ENCODE results near the gene MACROD2. TPM values are rescaled to one million over a fixed set of nuclear protein-coding genes. Genes with fewer than 3 reads are reported as not detected.

Gene MACROD2
- total and polyA plus RNA-seq, 11 donors: 0.54 to 5.4 (median 2.4) TPM

DNA sequence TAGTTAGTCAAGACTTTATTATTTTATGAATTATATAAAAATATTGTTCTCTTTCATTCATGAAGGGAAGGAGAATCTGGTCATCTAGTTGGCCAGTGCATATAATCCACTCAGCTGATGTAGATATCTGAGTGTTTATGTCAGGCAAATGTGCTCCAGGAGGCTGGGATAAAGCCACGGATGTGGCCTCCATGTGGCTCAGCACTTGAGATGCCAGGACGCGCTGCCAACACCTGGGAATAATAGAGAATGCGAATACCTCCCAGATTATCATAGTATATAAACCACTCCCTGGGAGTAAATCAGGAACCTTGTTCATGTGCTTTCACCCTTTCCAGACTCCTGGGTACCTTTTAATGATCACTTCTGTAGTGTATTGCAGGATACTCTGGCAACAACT lies 1571.9 kb downstream of the MACROD2 start:
- Histone ChIP-seq H3K4me3 (no peak overlapping the region), H3K36me3 (no peaks in the 10 kb centered on the region)

DNA sequence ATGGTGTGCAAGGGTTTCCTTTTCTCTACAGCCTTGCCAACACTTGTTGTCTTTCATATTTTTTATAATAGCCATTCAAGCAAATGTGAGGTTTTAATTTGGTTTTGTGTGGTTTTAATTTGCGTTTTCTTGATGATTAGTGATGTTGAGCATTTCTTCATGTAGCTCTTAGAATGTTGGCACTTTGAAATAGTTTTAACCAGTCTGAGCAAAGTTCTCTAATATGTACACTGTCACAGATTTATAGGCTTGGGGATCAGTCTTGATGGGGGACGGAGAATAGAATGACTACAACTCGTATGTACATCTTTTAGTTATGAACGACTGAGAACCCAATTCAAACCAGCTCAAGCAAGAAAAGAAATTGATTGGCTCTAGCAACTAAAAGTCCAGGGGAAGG lies 1574.8 kb downstream of the MACROD2 start:
- Histone ChIP-seq H3K36me3 (no peaks in the 10 kb centered on the region), H3K27me3 (no peaks in the 10 kb centered on the region), H3K27ac (no peak overlapping the region), H3K4me1 (no peaks in the 10 kb centered on the region), H3K9me3 (no peaks in the 10 kb centered on the region), H3K4me3 (no peak overlapping the region)
- TF ChIP-seq POLR2A (IDR thresholded peaks at IDR 0.05): no peak
- TF ChIP-seq, protein P1, sequence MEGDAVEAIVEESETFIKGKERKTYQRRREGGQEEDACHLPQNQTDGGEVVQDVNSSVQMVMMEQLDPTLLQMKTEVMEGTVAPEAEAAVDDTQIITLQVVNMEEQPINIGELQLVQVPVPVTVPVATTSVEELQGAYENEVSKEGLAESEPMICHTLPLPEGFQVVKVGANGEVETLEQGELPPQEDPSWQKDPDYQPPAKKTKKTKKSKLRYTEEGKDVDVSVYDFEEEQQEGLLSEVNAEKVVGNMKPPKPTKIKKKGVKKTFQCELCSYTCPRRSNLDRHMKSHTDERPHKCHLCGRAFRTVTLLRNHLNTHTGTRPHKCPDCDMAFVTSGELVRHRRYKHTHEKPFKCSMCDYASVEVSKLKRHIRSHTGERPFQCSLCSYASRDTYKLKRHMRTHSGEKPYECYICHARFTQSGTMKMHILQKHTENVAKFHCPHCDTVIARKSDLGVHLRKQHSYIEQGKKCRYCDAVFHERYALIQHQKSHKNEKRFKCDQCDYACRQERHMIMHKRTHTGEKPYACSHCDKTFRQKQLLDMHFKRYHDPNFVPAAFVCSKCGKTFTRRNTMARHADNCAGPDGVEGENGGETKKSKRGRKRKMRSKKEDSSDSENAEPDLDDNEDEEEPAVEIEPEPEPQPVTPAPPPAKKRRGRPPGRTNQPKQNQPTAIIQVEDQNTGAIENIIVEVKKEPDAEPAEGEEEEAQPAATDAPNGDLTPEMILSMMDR (IDR thresholded peaks at IDR 0.05): no peak
- intact Hi-C loops (cut with DNase I): no loop called here
- 43 to 94% (median 93%) methylated on average over 4 of the region's 4 CpGs for WGBS, 4 donors
- DNase-seq: no peak
- ATAC-seq: no peak

More for the DNA sequence above, 1571.9 kb downstream of the MACROD2 start:
- no peaks in the 10 kb centered on the region for H3K9me3 ChIP-seq
- H3K4me1 ChIP-seq: no peaks in the 10 kb centered on the region
- intact Hi-C loops (cut with DNase I): no loop called here
- ATAC-seq: no peak
- no peak for TF ChIP-seq POLR2A (IDR thresholded peaks at IDR 0.05)
- TF ChIP-seq, protein P1 (IDR thresholded peaks at IDR 0.05): no peak
- DNase-seq: no peak
- H3K27ac ChIP-seq: no peak overlapping the region
- WGBS, 4 donors: 65 to 82% (median 77%) methylated on average over 4 of the region's 4 CpGs
- H3K27me3 ChIP-seq: no peaks in the 10 kb centered on the region

DNA sequence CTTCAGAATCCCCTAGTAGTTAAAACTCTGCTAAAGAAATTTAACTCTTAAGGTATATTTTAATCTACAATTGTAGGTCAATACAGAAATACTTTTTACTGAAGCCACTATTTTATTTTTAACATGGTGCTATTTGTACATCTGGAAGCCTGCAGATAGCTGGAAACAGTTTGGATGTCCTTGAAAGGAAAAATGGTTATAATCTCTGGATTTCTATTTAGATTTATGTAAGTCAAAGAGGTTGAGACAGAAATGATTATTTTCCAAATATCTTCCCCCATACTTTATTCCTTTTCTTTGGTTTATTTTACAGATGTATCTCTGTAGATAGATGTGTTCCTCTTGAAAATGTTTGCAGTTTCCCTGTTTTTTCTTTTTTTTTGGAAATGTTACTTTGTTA lies 1575.7 kb downstream of the MACROD2 start:
- Histone ChIP-seq H3K27me3 (no peaks in the 10 kb centered on the region), H3K27ac (no peak overlapping the region), H3K4me3 (no peak overlapping the region), H3K4me1 (no peaks in the 10 kb centered on the region), H3K36me3 (no peaks in the 10 kb centered on the region), H3K9me3 (no peaks in the 10 kb centered on the region)
- intact Hi-C loops (cut with DNase I): no loop called here
- no peak for TF ChIP-seq POLR2A (IDR thresholded peaks at IDR 0.05)
- TF ChIP-seq, protein P1 (IDR thresholded peaks at IDR 0.05): no peak
- ATAC-seq (no peak), DNase-seq (no peak)

DNA sequence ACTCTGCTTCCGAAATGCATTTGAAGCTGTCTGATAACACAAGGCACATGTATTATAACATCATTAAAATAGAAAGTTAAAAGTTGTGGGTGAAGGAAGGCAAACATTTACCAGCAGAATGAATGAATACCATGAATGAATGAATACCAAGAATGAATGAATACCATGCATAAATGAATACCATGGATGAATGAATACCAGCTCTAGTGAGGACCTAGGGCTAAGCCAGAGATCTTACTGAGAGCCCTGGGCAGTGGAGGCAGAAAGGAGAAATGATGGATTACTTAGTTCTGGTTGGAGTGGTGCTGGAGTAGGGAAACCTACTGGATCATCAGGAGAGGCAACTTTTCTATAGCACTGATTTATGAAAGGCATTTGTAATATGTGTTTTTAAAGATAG lies 1579.9 kb downstream of the MACROD2 start:
- Histone ChIP-seq H3K36me3 (no peaks in the 10 kb centered on the region), H3K9me3 (no peaks in the 10 kb centered on the region), H3K4me3 (no peak overlapping the region), H3K27ac (no peak overlapping the region), H3K27me3 (no peaks in the 10 kb centered on the region), H3K4me1 (no peaks in the 10 kb centered on the region)
- TF ChIP-seq, protein P1 (IDR thresholded peaks at IDR 0.05): no peak
- no peak for TF ChIP-seq POLR2A (IDR thresholded peaks at IDR 0.05)
- WGBS, 4 donors: 71 to 86% (median 79%) methylated on average over 1 of the region's 1 CpG
- intact Hi-C loops (cut with DNase I): no loop called here
- no peak for ATAC-seq
- DNase-seq: no peak
